GM21423 (cell line): ENCODE measurements around the gene HSPA9.

Experiments
- ATAC-seq: cut with Tn5 transposase; IDR thresholded peaks from one replicate; pipeline ENCODE4 v1.9.1; 2021; ENCODE audit warnings: mild to moderate bottlenecking, moderate library complexity; ENCODE audit not compliant: unreplicated experiment

Gene HSPA9

GRCh38 chr5:138596105-138596881 is 21.1 kb upstream of the HSPA9 start:
- ATAC-seq, result no peak

DNA sequence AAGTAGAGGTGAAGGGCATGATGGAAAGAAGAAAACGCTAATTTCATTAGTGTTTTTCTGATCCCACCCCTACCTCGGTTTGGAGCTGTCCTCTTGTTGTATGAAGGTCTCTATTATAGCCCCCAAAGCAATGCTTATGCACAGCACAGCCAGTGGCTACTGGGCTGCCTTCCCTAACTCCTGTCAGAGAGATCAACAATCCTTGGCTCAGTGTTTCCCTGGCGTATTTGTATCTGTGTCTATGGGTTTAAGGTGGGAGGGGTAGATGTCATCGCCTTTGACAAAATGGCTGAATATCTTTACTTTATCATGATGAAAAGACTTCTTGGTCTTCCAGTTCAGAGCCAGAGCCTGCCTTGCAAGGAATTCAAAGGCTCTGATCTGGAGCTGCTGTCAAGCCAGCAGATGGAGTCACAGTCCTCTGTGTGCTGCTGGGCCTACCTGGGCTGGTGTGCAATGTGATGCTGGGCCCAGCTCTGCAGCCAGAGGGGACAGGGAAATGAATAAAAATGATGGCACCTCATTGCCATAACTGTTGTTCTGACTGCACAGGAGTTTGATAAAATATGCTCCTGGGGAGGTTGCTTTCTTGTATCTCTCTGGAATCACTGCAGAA is 20.1 kb upstream of the HSPA9 start:
- ATAC-seq, result no peak

GRCh38 chr5:138594305-138595058 is 19.3 kb upstream of the HSPA9 start:
- ATAC-seq, result no peak

- ATAC-seq, result no peak
Measured at GRCh38 chr5:138588013-138588788, 13.0 kb upstream of the HSPA9 start.

DNA sequence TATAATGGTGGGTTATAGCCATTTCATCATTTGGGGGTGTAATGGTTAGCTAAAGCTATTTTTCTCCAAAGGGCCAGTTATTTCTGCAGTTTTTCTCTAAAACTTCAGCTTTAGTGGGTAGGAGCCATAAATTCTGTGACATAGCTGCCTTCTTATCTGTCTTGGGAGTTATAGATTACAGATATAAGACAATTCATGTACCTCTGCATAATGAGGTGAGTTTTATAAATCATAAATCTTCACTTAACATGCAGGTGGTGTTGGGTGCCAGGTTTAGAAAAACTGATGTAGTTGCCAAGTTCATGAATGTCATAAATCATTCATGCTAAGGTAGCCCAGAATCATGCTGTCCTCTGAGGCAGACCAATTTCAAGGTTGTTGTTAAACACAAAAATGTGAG is 10.0 kb upstream of the HSPA9 start:
- no peak for ATAC-seq

- ATAC-seq, result no peak
Measured at GRCh38 chr5:138583984-138584637, 8.9 kb upstream of the HSPA9 start.

GRCh38 chr5:138582959-138583358 is 7.8 kb upstream of the HSPA9 start:
- ATAC-seq, result no peak

- no peak for ATAC-seq
Measured at GRCh38 chr5:138580777-138581176, 5.6 kb upstream of the HSPA9 start.

GRCh38 chr5:138580001-138580400 is 4.8 kb upstream of the HSPA9 start:
- ATAC-seq, result no peak

DNA sequence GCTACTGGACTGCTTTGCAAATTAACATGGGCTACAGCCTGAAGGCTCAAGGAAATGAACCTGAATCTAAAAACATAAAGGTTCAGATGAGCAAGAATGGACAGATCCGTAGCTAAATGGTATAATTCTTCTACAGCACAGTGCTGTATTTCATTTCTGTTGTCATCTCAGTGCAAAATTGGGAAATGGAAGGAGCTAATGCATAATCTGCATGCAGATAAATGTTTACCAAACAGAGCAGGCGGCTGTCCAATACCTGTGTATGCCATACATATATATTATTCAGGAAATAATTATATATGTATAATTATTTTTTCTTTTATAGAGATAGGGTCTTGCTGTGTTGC is 4.3 kb upstream of the HSPA9 start:
- no peak for ATAC-seq

- ATAC-seq, result no peak
Measured at GRCh38 chr5:138577452-138577851, 2.3 kb upstream of the HSPA9 start.

DNA sequence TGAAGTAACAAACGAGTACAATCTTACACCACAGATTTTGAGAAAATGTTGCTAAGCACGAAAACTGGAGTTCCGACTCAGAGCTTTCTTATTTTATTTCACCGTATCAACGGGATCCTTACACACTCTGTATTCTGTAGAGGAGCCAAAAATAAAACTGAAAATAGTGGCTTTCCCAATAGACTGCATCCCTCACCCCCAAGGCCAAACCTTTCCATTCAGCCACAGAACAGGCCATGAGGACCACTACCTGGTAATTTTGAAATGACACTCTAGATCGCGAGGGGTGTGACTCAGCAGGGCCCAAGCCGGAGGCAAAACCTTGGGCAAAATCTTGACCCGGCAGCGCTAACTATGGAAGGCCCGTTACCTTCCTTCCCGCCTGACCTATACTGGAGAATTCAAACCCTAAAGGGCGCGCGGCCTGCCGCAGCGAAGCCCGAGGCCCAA is 432 bp downstream of the HSPA9 start:
- ATAC-seq, result no peak

GRCh38 chr5:138573949-138574670 is 1.1 kb downstream of the HSPA9 start:
- no peak for ATAC-seq

- ATAC-seq, result no peak
Measured at GRCh38 chr5:138573223-138573622, 2.0 kb downstream of the HSPA9 start.

DNA sequence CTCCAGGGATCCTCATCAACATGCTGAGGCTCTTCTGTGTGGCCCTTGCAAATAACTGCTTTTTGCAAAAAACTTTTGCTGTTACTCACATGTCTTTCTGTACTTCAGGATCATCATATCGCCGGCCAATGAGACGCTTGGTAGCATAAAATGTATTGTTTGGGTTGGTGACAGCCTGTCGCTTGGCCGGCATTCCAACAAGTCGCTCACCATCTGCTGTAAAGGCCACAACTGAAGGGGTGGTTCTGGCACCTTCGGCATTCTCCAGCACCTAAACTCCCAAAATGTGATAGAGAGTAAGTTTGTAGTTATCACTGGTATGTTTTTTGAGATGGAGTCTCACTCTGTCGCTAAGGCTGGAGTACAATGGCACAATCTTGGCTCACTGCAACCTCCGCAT is 4.3 kb downstream of the HSPA9 start:
- ATAC-seq, result no peak

DNA sequence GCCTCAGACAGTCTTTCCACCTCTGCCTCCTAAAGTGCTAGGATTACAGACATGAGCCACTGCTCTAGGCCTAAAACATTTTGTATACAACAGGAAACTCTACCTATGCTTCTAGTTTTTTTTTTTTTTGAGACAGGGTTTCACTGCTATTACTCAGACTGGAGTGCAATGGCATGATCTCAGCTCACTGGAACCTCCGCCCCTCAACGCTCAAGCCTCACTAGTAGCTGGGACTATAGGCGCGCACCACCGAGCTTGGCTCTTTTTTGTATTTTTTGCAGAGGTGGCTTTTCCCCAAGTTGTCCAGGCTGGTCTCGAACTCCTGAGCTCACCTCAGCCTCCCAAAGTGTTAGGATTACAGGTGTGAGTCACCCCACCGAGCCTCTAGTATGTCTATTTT is 5.4 kb downstream of the HSPA9 start:
- no peak for ATAC-seq

GRCh38 chr5:138568061-138568824 is 7.0 kb downstream of the HSPA9 start:
- no peak for ATAC-seq

GRCh38 chr5:138566792-138567191 is 8.4 kb downstream of the HSPA9 start:
- ATAC-seq, result no peak

DNA sequence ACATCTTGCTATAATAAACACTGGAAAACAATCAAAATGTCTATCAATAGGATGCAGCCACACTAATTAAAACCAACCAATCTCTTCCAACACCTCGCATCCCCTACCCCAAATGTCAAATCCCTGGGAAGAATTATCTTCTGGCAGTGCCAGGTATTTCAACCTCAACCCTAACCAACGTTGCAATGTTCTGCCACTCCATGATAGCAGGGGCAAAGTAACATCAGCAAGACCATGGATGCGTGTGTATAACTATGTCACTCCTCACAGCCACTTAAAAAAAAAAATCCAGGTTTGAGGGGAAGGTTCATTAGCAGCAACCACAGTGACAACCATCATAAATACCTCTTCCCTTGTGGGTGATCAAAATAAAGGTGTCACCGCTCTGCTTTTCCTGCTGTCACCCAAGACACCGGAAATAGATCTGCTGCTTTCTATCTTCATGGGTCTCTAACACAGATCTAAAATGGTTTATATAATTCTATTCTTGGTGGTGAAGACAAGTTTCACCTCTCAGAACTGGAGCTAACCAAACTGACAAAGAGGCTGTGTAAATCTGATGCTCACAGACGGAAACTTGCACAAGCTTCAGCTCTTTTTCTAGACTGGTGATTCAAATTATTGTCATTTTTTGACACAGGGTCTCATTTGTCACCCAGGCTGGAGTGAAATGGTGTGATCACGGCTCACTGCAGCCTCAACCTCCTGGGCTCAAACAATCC is 9.9 kb downstream of the HSPA9 start:
- ATAC-seq, result no peak
